ENCODE results near the gene AQR.

DNA sequence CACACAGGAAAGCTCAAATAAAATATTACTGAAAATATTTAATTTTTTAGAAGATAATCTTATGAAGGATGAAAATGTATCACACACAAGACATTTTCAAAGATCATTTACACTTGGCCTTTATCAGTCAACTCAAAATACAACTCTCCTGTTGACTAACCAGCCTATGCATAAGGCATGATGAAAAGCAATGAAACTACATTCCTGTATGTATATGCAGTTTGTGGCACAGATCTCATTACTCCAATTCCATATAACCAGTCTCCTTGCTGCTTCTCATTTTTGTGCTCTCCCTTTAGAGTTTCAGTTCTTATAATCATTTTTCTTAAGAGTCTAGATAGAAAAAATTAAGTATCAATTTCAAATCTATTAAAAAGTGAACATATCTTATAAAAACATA lies 25.8 kb downstream of the AQR start:
- TF ChIP-seq, protein P1, sequence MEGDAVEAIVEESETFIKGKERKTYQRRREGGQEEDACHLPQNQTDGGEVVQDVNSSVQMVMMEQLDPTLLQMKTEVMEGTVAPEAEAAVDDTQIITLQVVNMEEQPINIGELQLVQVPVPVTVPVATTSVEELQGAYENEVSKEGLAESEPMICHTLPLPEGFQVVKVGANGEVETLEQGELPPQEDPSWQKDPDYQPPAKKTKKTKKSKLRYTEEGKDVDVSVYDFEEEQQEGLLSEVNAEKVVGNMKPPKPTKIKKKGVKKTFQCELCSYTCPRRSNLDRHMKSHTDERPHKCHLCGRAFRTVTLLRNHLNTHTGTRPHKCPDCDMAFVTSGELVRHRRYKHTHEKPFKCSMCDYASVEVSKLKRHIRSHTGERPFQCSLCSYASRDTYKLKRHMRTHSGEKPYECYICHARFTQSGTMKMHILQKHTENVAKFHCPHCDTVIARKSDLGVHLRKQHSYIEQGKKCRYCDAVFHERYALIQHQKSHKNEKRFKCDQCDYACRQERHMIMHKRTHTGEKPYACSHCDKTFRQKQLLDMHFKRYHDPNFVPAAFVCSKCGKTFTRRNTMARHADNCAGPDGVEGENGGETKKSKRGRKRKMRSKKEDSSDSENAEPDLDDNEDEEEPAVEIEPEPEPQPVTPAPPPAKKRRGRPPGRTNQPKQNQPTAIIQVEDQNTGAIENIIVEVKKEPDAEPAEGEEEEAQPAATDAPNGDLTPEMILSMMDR (IDR thresholded peaks at IDR 0.05; ENCODE audit: low read depth, low read length, poor library complexity, severe bottlenecking) = no peak
- TF ChIP-seq EZH2phosphoT487 (IDR thresholded peaks at IDR 0.05; ENCODE audit: borderline replicate concordance, low read length) = no peak
